IMR-90 (cell line): ENCODE results near the gene SOBP. TPM values are rescaled to one million over a fixed set of nuclear protein-coding genes. Genes with fewer than 3 reads are reported as not detected.
"Not testable (repeated sequence)": the region's sequence is repeated elsewhere in the genome, so short reads cannot be mapped to it uniquely, and the experiment has no call there.

Experiments
- ATAC-seq: fragments of 200-7000 bp; cut with Tn5 transposase; 2 replicates; pipeline ENCODE4 v1.9.1; 2020; ENCODE audit warnings: low read depth, mild to moderate bottlenecking, moderate library complexity
- BruUV-seq: library from RNA; stranded (reverse); fragments of 400-500 nt; replicated peaks from 2 replicates; lab custom pipeline; 2021; lab: Mats Ljungman, UMichigan
- CTCF ChIA-PET: fragments of 300-600 bp; formaldehyde crosslinking; extraction: SDS; loops from one replicate; lab custom pipeline; 2021; ENCODE audit warnings: antibody characterized with exemption; lab: Yijun Ruan, JAX
- POLR2A ChIA-PET: fragments of 300-600 bp; sonication (Branson Sonifier 250); formaldehyde crosslinking; loops from one replicate; lab custom pipeline; 2022; ENCODE audit warnings: antibody characterized with exemption; ENCODE audit not compliant: unreplicated experiment; lab: Charles Lee
- DNase-seq: peaks from one replicate; pipeline ENCODE4 v3.0.0; 2013
- H2AFZ ChIP-seq: replicated peaks from 2 replicates; pipeline ENCODE3; 2013; ENCODE audit warnings: low read length, mild to moderate bottlenecking; ENCODE audit not compliant: poor library complexity
- H2AK5ac ChIP-seq: 2 replicates; pipeline ENCODE4 v1.6.1; 2013; ENCODE audit warnings: low read depth, low read length, inconsistent platforms
- H2AK9ac ChIP-seq: replicated peaks from 2 replicates; pipeline ENCODE3; 2013; ENCODE audit warnings: mild to moderate bottlenecking, low read depth, low read length, moderate library complexity; ENCODE audit not compliant: poor library complexity
- H2BK120ac ChIP-seq: 2 replicates; pipeline ENCODE4 v1.6.1; 2013; ENCODE audit warnings: low read depth, low read length, inconsistent platforms
- H2BK15ac ChIP-seq: 3 replicates; pipeline ENCODE4 v1.6.1; 2013; ENCODE audit warnings: low read depth, low read length, inconsistent platforms
- H2BK20ac ChIP-seq: 2 replicates; pipeline ENCODE4 v1.6.1; 2013; ENCODE audit warnings: low read depth, mild to moderate bottlenecking, inconsistent platforms, low read length, moderate library complexity
- H2BK5ac ChIP-seq: 2 replicates; pipeline ENCODE4 v1.6.1; 2013; ENCODE audit warnings: mild to moderate bottlenecking, low read depth, low read length, inconsistent platforms; ENCODE audit not compliant: poor library complexity, severe bottlenecking
- H3K14ac ChIP-seq: replicated peaks from 2 replicates; pipeline ENCODE4 v1.6.1; 2013; ENCODE audit warnings: low read depth, low read length, inconsistent platforms
- H3K18ac ChIP-seq: 2 replicates; pipeline ENCODE4 v1.6.1; 2013; ENCODE audit warnings: low read depth, low read length, control low read depth
- H3K23ac ChIP-seq: 2 replicates; pipeline ENCODE4 v1.6.1; 2013; ENCODE audit warnings: low read depth, low read length, inconsistent platforms
- H3K27ac ChIP-seq: 2 replicates; pipeline ENCODE4 v1.5.1; 2013; ENCODE audit warnings: mild to moderate bottlenecking, control low read depth, low read length; ENCODE audit not compliant: insufficient read depth
- H3K27me3 ChIP-seq: 2 replicates; pipeline ENCODE4 v1.6.1; 2013; ENCODE audit warnings: low read length; ENCODE audit not compliant: control insufficient read depth, insufficient read depth
- H3K36me3 ChIP-seq: 2 replicates; pipeline ENCODE4 v1.6.1; 2013; ENCODE audit warnings: low read length, mixed read lengths; ENCODE audit not compliant: control insufficient read depth, insufficient read depth
- H3K4ac ChIP-seq: 2 replicates; pipeline ENCODE4 v1.6.1; 2013; ENCODE audit warnings: low read depth, low read length, inconsistent platforms
- H3K4me1 ChIP-seq: 2 replicates; pipeline ENCODE4 v1.6.1; 2013; ENCODE audit warnings: low read length, mixed read lengths; ENCODE audit not compliant: control insufficient read depth, insufficient read depth
- H3K4me2 ChIP-seq: 2 replicates; pipeline ENCODE4 v1.6.1; 2013; ENCODE audit warnings: low read depth, mild to moderate bottlenecking, control low read depth, low read length, moderate library complexity
- H3K4me3 ChIP-seq: 2 replicates; pipeline ENCODE4 v1.5.1; 2013; ENCODE audit warnings: low read depth, mild to moderate bottlenecking, control low read depth, low read length, moderate library complexity; ENCODE audit not compliant: insufficient read depth
- H3K56ac ChIP-seq: 2 replicates; pipeline ENCODE4 v1.6.1; 2013; ENCODE audit warnings: low read length, inconsistent platforms; ENCODE audit not compliant: insufficient read depth; ENCODE audit errors: extremely low read depth
- H3K79me1 ChIP-seq, 2 experiments: 2 replicates each; pipeline ENCODE4 v1.6.1; 2013; ENCODE audit warnings: low read length in 2 of 2, inconsistent platforms in 1 of 2, low read depth in 1 of 2
- H3K9ac ChIP-seq: 2 replicates; pipeline ENCODE4 v1.6.1; 2013; ENCODE audit warnings: low read depth, low read length, control low read depth
- H3K9me1 ChIP-seq: 2 replicates; pipeline ENCODE4 v1.6.1; 2013; ENCODE audit warnings: low read length, inconsistent platforms; ENCODE audit not compliant: insufficient read depth
- H3K9me3 ChIP-seq: 2 replicates; pipeline ENCODE4 v1.6.1; 2013; ENCODE audit warnings: low read length; ENCODE audit not compliant: control insufficient read depth, insufficient read depth
- H4K20me1 ChIP-seq: 2 replicates; pipeline ENCODE4 v1.6.1; 2013; ENCODE audit warnings: low read length, inconsistent platforms; ENCODE audit not compliant: insufficient read depth
- H4K5ac ChIP-seq: 2 replicates; pipeline ENCODE4 v1.6.1; 2013; ENCODE audit warnings: mild to moderate bottlenecking, low read depth, low read length, control low read depth
- H4K8ac ChIP-seq, 2 experiments: 2 replicates each; pipeline ENCODE4 v1.6.1; 2013; ENCODE audit warnings: low read depth in 2 of 2, low read length in 2 of 2, control low read depth in 1 of 2, inconsistent platforms in 1 of 2
- H4K91ac ChIP-seq: 2 replicates; pipeline ENCODE4 v1.6.1; 2013; ENCODE audit warnings: low read depth, low read length, inconsistent platforms; ENCODE audit not compliant: insufficient read depth
- WGBS, 2 experiments: methylation state at CpG; one replicate each; pipeline versions ENCODE4 v1.1.5 to v1.1.7; 2013; ENCODE audit warnings: missing lambda C conversion rate in 2 of 2; ENCODE audit not compliant: insufficient read length in 1 of 2; ENCODE audit errors: extremely low coverage in 2 of 2; 5-methylcytosine and 5-hydroxymethylcytosine counted together
- dilution Hi-C: fragments of 300-500 bp; cut with HindIII; formaldehyde crosslinking; loops from one replicate; pipeline ENCODE4 v1.14.3; 2018; ENCODE audit warnings: low sequenced_read_pairs; ENCODE audit not compliant: unreplicated experiment
- in situ Hi-C: fragments of 300-500 bp; cut with MboI; formaldehyde crosslinking; loops from 3 replicates; pipeline ENCODE4 v1.14.3; 2019; ENCODE audit warnings: low sequenced_read_pairs, inconsistent platforms, mixed read lengths
- intact Hi-C: fragments of 100-400 bp; cut with micrococcal nuclease; formaldehyde crosslinking; loops from 2 replicates; pipeline ENCODE4 v1.10.0; 2022
- polyA plus RNA-seq, 3 experiments: library from polyadenylated mRNA; depleted of rRNA; stranded (reverse); fragments of >200 nt; gene quantifications; 2 replicates each; pipeline ENCODE4 v1.2.3, GENCODE V29; 2012; ENCODE audit warnings: low replicate concordance in 1 of 3
- total RNA-seq: library from RNA; depleted of rRNA; stranded (reverse); fragments of >200 nt; gene quantifications from 2 replicates; pipeline ENCODE4 v1.2.3, GENCODE V29; 2012

SOBP gene
- total and polyA plus RNA-seq, 2 of the 4 experiments (the other 2 are of a cell fraction): 0.60 to 0.72 TPM

DNA sequence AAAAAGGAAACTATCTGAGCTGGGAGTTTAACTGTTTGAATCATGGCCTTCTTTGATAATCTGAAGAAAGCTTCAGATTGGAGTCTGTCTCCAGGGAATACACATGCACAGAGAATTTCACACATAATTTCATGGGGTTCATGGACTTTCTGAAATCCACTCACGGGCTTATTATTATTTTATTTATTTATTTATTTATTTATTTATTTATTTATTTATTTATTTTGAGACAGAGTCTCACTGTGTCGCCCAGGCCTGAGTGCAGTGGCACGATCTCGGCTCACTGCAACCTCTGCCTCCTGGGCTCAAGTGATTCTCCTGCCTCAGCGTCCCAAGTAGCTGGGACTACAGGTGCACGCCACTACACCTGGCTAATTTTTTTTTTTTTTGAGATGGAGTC, 63.2 kb downstream of the SOBP start:
- in situ Hi-C loops, dilution Hi-C loops, H3K4me3 ChIP-seq, H3K4me1 ChIP-seq, H2BK15ac ChIP-seq, H4K8ac ChIP-seq, BruUV-seq, H2BK20ac ChIP-seq, H3K9me1 ChIP-seq, H3K56ac ChIP-seq, H3K27me3 ChIP-seq, H3K27ac ChIP-seq, ATAC-seq, H2AK9ac ChIP-seq, H3K4me2 ChIP-seq, DNase-seq, H3K23ac ChIP-seq, H3K9me3 ChIP-seq, H3K14ac ChIP-seq, H2BK5ac ChIP-seq, H2AFZ ChIP-seq, H4K20me1 ChIP-seq, H3K18ac ChIP-seq, H4K5ac ChIP-seq, H3K79me1 ChIP-seq, H2BK120ac ChIP-seq, H2AK5ac ChIP-seq, POLR2A ChIA-PET, H3K9ac ChIP-seq, H4K91ac ChIP-seq, H3K36me3 ChIP-seq, intact Hi-C loops, H3K4ac ChIP-seq: not testable (repeated sequence)
- CTCF ChIA-PET: interaction anchor here (0.5 to 0.6 kb wide), 2 partner anchors 95 to 154 kb away, joined by 3 read pairs; no protein-coding TSS in a partner anchor
- 96% methylated on average over 4 of the region's 6 CpGs; no CpG with 5 or more reads in 1 of the 2 experiments for WGBS, 2 experiments
